SK-N-SH (cell line): ENCODE results near the gene STRADB. TPM values are rescaled to one million over a fixed set of nuclear protein-coding genes. Genes with fewer than 3 reads are reported as not detected.

Experiments
- CTCF ChIA-PET: fragments of 300-600, 350-600 bp; formaldehyde crosslinking; extraction: SDS; loops from one replicate; lab custom pipeline; 2021; lab: Yijun Ruan, JAX
- POLR2A ChIA-PET: fragments of 350-600 bp; sonication (Branson Sonifier 250); formaldehyde crosslinking; extraction: SDS; loops from one replicate; lab custom pipeline; 2020; ENCODE audit warnings: antibody characterized with exemption, inconsistent platforms; lab: Yijun Ruan, JAX
- DNase-seq: peaks from one replicate; pipeline ENCODE4 v3.0.0; 2012
- H2AFZ ChIP-seq: fragments of 200-600 bp; sonication (generic); 2 replicates; pipeline ENCODE4 v1.8.1; 2016; ENCODE audit warnings: antibody characterized with exemption, mild to moderate bottlenecking, low read depth
- H3F3A ChIP-seq: fragments of 200-600 bp; sonication (generic); replicated peaks from 2 replicates; pipeline ENCODE3; 2016; ENCODE audit warnings: antibody characterized with exemption, mild to moderate bottlenecking; ENCODE audit not compliant: insufficient read depth
- H3K27ac ChIP-seq, 2 experiments: fragments of 200-500 bp in 1 of 2; fragments of 200-600 bp in 1 of 2; sonication (Bioruptor generic) in 1 of 2; sonication (generic), shearing (Covaris generic) in 1 of 2; 2 replicates each; pipeline versions ENCODE4 v1.5.1 to v1.6.1; 2014 to 2016; ENCODE audit warnings: low read depth in 2 of 2, inconsistent platforms in 1 of 2, low read length in 1 of 2, mild to moderate bottlenecking in 1 of 2, mixed read lengths in 1 of 2
- H3K27me3 ChIP-seq: fragments of 200-600 bp; sonication (generic), shearing (Covaris generic); 2 replicates; pipeline ENCODE4 v1.6.1; 2016; ENCODE audit warnings: mixed run types; ENCODE audit not compliant: insufficient read depth
- H3K36me3 ChIP-seq, 2 experiments: fragments of 200-500 bp in 1 of 2; fragments of 200-600 bp in 1 of 2; sonication (Bioruptor generic) in 1 of 2; sonication (generic) in 1 of 2; replicated peaks in 1 of 2; 2 replicates each; pipeline versions ENCODE3 to v1.5.1; 2014 to 2016; ENCODE audit warnings: low read length in 1 of 2, mild to moderate bottlenecking in 1 of 2; ENCODE audit not compliant: insufficient read depth in 2 of 2, control insufficient read depth in 1 of 2
- H3K4me1 ChIP-seq, 2 experiments: fragments of 200-500 bp in 1 of 2; fragments of 200-600 bp in 1 of 2; sonication (Bioruptor generic) in 1 of 2; sonication (generic), shearing (Covaris generic) in 1 of 2; 2 replicates each; pipeline versions ENCODE4 v1.5.1 to v1.6.1; 2014 to 2016; ENCODE audit warnings: low read depth in 1 of 2, low read length in 1 of 2, mixed run types in 1 of 2; ENCODE audit not compliant: insufficient read depth in 2 of 2, control insufficient read depth in 1 of 2
- H3K4me2 ChIP-seq: fragments of 200-600 bp; sonication (generic), shearing (Covaris generic); 2 replicates; pipeline ENCODE4 v1.6.1; 2017; ENCODE audit warnings: mixed run types
- H3K4me3 ChIP-seq, 2 experiments: fragments of 200-500 bp in 1 of 2; fragments of 200-600 bp in 1 of 2; sonication (Bioruptor generic) in 1 of 2; sonication (generic), shearing (Covaris generic) in 1 of 2; 2 replicates each; pipeline versions ENCODE4 v1.5.1 to v1.8.1; 2014 to 2016; ENCODE audit warnings: low read depth in 2 of 2, inconsistent platforms in 1 of 2, low read length in 1 of 2, mild to moderate bottlenecking in 1 of 2, mixed read lengths in 1 of 2, moderate library complexity in 1 of 2
- H3K79me2 ChIP-seq: fragments of 200-600 bp; sonication (generic); 2 replicates; pipeline ENCODE4 v1.8.1; 2017; ENCODE audit warnings: mild to moderate bottlenecking; ENCODE audit not compliant: insufficient read depth
- H3K9ac ChIP-seq: fragments of 200-600 bp; sonication (generic); 2 replicates; pipeline ENCODE4 v1.6.1; 2017; ENCODE audit warnings: mixed run types
- H3K9me2 ChIP-seq: fragments of 200-600 bp; sonication (generic); 2 replicates; pipeline ENCODE4 v1.6.1; 2017; ENCODE audit warnings: mixed run types
- H3K9me3 ChIP-seq: fragments of 200-600 bp; sonication (generic); 2 replicates; pipeline ENCODE4 v1.6.1; 2017; ENCODE audit warnings: mixed run types, mild to moderate bottlenecking, moderate library complexity
- H4K20me1 ChIP-seq: fragments of 200-600 bp; sonication (generic); 2 replicates; pipeline ENCODE4 v1.6.1; 2017; ENCODE audit warnings: mild to moderate bottlenecking, mixed run types; ENCODE audit not compliant: insufficient read depth
- ELF1 ChIP-seq: IDR thresholded peaks from 2 replicates; pipeline ENCODE4 v1.4.0; 2012
- FOSL2 ChIP-seq: IDR thresholded peaks from 2 replicates; pipeline ENCODE4 v1.4.0; 2012; ENCODE audit warnings: low read depth, mild to moderate bottlenecking, moderate library complexity, borderline replicate concordance
- FOXJ3 ChIP-seq: sonication (generic); formaldehyde crosslinking; IDR thresholded peaks from 2 replicates; pipeline ENCODE4 v1.5.1; 2020; ENCODE audit warnings: mild to moderate bottlenecking, missing genetic modification reagents
- GABPA ChIP-seq: IDR thresholded peaks from 2 replicates; pipeline ENCODE4 v1.4.0; 2012; ENCODE audit warnings: low read depth, mild to moderate bottlenecking
- IRF3 ChIP-seq: fragments of 150-350 bp; IDR thresholded peaks from 2 replicates; pipeline ENCODE4 v1.6.1; 2016; ENCODE audit warnings: mild to moderate bottlenecking, low read depth, low read length
- JUND ChIP-seq: IDR thresholded peaks from 2 replicates; pipeline ENCODE4 v1.4.0; 2012
- MXI1 ChIP-seq: IDR thresholded peaks from 2 replicates; pipeline ENCODE4 v1.6.1; 2012; ENCODE audit warnings: mild to moderate bottlenecking, low read depth, low read length, improper control_type of control experiment
- NFIC ChIP-seq: IDR thresholded peaks from 2 replicates; pipeline ENCODE4 v1.4.0; 2012; ENCODE audit warnings: borderline replicate concordance
- POLR2AphosphoS5 ChIP-seq: IDR thresholded peaks from 2 replicates; pipeline ENCODE4 v1.6.1; 2012; ENCODE audit warnings: low read depth, low read length
- RCOR1 ChIP-seq: fragments of 150-350 bp; IDR thresholded peaks from 2 replicates; pipeline ENCODE4 v1.6.1; 2017; ENCODE audit warnings: antibody characterized with exemption, low read length
- SIN3A ChIP-seq: IDR thresholded peaks from 2 replicates; pipeline ENCODE4 v1.6.1; 2012; ENCODE audit warnings: low read depth, mild to moderate bottlenecking, low read length, moderate library complexity, borderline replicate concordance
- TAF1 ChIP-seq: IDR thresholded peaks from 2 replicates; pipeline ENCODE4 v1.6.1; 2012; ENCODE audit warnings: low read depth, mild to moderate bottlenecking, low read length, moderate library complexity, borderline replicate concordance
- USF2 ChIP-seq: fragments of 150-350 bp; IDR thresholded peaks from 2 replicates; pipeline ENCODE4 v1.6.1; 2017; ENCODE audit warnings: antibody characterized with exemption, low read length, low read depth, borderline replicate concordance
- YY1 ChIP-seq: IDR thresholded peaks from 2 replicates; pipeline ENCODE4 v1.4.0; 2012; ENCODE audit warnings: low read depth, mild to moderate bottlenecking
- WGBS: methylation state at CpG from one replicate; pipeline ENCODE4 v1.1.6; 2017; ENCODE audit warnings: low lambda C conversion rate; 5-methylcytosine and 5-hydroxymethylcytosine counted together
- polyA plus RNA-seq, 3 experiments: library from polyadenylated mRNA; depleted of rRNA; stranded (reverse); fragments of >200 nt; gene quantifications; 2 replicates each; pipeline ENCODE4 v1.2.3, GENCODE V29; 2012
- TF ChIP-seq, protein P1 (sequence below): IDR thresholded peaks from 2 replicates; pipeline ENCODE4 v1.4.0; 2012; ENCODE audit warnings: low read depth, borderline replicate concordance
- TF ChIP-seq, protein P2 (sequence below): IDR thresholded peaks from 2 replicates; pipeline ENCODE4; 2012

The STRADB gene
- polyA plus RNA-seq, 1 of the 3 experiments (the other 2 are of a cell fraction) = 27.0 TPM

DNA sequence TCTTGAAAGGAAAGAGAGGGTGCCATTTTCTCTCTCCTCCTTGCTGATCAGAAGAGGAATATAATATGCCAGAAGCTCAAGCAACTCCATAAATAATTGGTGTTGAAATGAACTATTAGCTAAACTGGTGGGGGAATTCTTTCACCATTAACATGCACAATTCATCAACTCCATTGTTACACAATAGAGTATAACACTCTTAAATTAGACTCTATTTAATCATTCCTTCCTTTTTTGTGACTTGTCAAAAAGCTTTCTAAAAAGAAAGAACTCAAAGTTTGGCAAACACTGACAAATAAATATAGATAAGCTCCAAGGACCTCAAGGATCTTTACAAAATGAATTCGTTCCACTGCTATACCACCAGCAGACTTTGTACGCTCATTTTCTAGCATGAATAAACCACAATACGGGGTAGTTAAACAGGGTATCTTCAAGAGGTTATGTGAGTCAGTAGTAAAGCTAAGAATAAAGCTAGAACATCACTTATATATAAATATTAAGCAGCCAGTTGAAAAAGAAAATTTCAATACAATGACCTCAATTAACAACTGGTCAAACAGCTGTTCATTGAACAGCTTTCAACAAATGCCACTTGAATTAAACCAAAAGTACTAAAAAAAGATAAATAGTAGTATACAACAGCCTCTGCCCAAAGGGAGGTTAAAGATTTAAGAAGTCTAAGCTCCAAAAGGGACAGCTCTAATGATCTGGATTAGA is 6.6 kb upstream of the STRADB start:
- H2AFZ ChIP-seq = no peak overlapping the region
- H3K9ac ChIP-seq = no peak overlapping the region
- H3K9me2 ChIP-seq = no peaks in the 10 kb centered on the region
- no peaks in the 10 kb centered on the region for H3K27me3 ChIP-seq
- peaks cover 80% of the 10 kb centered on the region for H3K79me2 ChIP-seq
- H3K4me1 ChIP-seq = peaks cover 6 to 8% of the 10 kb centered on the region in 2 experiments; a peak in 3 of 4 replicates
- no peak overlapping the region for H3K4me2 ChIP-seq
- POLR2A ChIA-PET = interaction anchor here (1.0 kb wide), 1 partner anchor 11 kb away, joined by 3 read pairs; no protein-coding TSS in a partner anchor
- H3K4me3 ChIP-seq = no peak overlapping the region
- no peak for DNase-seq
- TF ChIP-seq NFIC = no peak
- no peak for TF ChIP-seq RCOR1
- no peak for TF ChIP-seq TAF1
- TF ChIP-seq USF2 = no peak
- no peak for TF ChIP-seq JUND
- TF ChIP-seq ELF1 = no peak
- no peak for TF ChIP-seq FOXJ3 (CRISPR knock-in tag)
- no peak for TF ChIP-seq IRF3
- no peak for TF ChIP-seq GABPA
- TF ChIP-seq POLR2AphosphoS5 = no peak
- TF ChIP-seq FOSL2 = no peak
- TF ChIP-seq SIN3A = no peak
- TF ChIP-seq, protein P1, sequence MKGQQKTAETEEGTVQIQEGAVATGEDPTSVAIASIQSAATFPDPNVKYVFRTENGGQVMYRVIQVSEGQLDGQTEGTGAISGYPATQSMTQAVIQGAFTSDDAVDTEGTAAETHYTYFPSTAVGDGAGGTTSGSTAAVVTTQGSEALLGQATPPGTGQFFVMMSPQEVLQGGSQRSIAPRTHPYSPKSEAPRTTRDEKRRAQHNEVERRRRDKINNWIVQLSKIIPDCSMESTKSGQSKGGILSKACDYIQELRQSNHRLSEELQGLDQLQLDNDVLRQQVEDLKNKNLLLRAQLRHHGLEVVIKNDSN = no peak
- no peak for TF ChIP-seq YY1
- TF ChIP-seq, protein P2, sequence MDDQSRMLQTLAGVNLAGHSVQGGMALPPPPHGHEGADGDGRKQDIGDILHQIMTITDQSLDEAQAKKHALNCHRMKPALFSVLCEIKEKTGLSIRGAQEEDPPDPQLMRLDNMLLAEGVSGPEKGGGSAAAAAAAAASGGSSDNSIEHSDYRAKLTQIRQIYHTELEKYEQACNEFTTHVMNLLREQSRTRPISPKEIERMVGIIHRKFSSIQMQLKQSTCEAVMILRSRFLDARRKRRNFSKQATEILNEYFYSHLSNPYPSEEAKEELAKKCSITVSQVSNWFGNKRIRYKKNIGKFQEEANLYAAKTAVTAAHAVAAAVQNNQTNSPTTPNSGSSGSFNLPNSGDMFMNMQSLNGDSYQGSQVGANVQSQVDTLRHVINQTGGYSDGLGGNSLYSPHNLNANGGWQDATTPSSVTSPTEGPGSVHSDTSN = no peak
- TF ChIP-seq MXI1 = no peak
- peaks cover 0 to 5% of the 10 kb centered on the region in 2 experiments for H3K36me3 ChIP-seq
- CTCF ChIA-PET = no interaction called here
- no peak overlapping the region for H3K27ac ChIP-seq
- H4K20me1 ChIP-seq = no peaks in the 10 kb centered on the region
- no peaks in the 10 kb centered on the region for H3K9me3 ChIP-seq
- WGBS = 94% methylated on average over 3 of the region's 3 CpGs
- H3F3A ChIP-seq = no peaks in the 10 kb centered on the region
